A673 (cell line): ENCODE measurements around the gene FIBCD1. TPM values are rescaled to one million over a fixed set of nuclear protein-coding genes. Genes with fewer than 3 reads are reported as not detected.

Experiments
- BruUV-seq: library from RNA; stranded (reverse); fragments of 400-500 nt; replicated peaks from 2 replicates; lab custom pipeline; 2021; lab: Mats Ljungman, UMichigan
- CTCF ChIA-PET: fragments of 300-600 bp; sonication (Branson Sonifier 250); formaldehyde crosslinking; loops from one replicate; lab custom pipeline; 2022; ENCODE audit warnings: antibody characterized with exemption; lab: Charles Lee
- POLR2A ChIA-PET: fragments of 300-600 bp; sonication (Branson Sonifier 250); formaldehyde crosslinking; loops from one replicate; lab custom pipeline; 2022; ENCODE audit warnings: antibody characterized with exemption; ENCODE audit not compliant: low non-redundant PET; lab: Charles Lee
- DNase-seq: peaks from one replicate; pipeline ENCODE4 v3.0.0-alpha.2; 2015; ENCODE audit warnings: low spot score
- H3K27ac ChIP-seq: fragments of 200-600 bp; sonication (generic); 2 replicates; pipeline ENCODE4 v1.5.1; 2016; ENCODE audit warnings: mixed run types, low read depth, mild to moderate bottlenecking, mixed read lengths, antibody characterized with exemption, low read length; ENCODE audit not compliant: poor library complexity, severe bottlenecking
- H3K27me3 ChIP-seq: fragments of 200-600 bp; sonication (generic); replicated peaks from 2 replicates; pipeline ENCODE4 v1.6.1; 2017; ENCODE audit warnings: mixed run types, low read depth, mild to moderate bottlenecking, mixed read lengths, antibody characterized with exemption, low read length; ENCODE audit not compliant: insufficient read depth, poor library complexity
- H3K36me3 ChIP-seq: fragments of 200-600 bp; sonication (generic); 2 replicates; pipeline ENCODE4 v1.6.1; 2016; ENCODE audit warnings: mixed run types, mild to moderate bottlenecking, mixed read lengths, antibody characterized with exemption, low read length; ENCODE audit not compliant: insufficient read depth, poor library complexity, severe bottlenecking
- H3K4me1 ChIP-seq: fragments of 200-600 bp; sonication (generic); 2 replicates; pipeline ENCODE4 v1.6.1; 2017; ENCODE audit warnings: mixed run types, mild to moderate bottlenecking, mixed read lengths, antibody characterized with exemption, low read length; ENCODE audit not compliant: insufficient read depth, poor library complexity, severe bottlenecking
- H3K4me3 ChIP-seq: fragments of 200-600 bp; sonication (generic); 2 replicates; pipeline ENCODE4 v1.5.1; 2016; ENCODE audit warnings: low read depth, mixed run types, mild to moderate bottlenecking, mixed read lengths, low read length; ENCODE audit not compliant: poor library complexity, severe bottlenecking
- H3K9me3 ChIP-seq: fragments of 200-600 bp; sonication (generic); 2 replicates; pipeline ENCODE4 v1.6.1; 2016; ENCODE audit warnings: mixed run types, low read depth, mild to moderate bottlenecking, mixed read lengths, antibody characterized with exemption, low read length; ENCODE audit not compliant: poor library complexity, severe bottlenecking
- EZH2 ChIP-seq: fragments of 200-600 bp; sonication (generic); IDR thresholded peaks from 2 replicates; pipeline ENCODE4 v1.6.1; 2017; ENCODE audit warnings: borderline replicate concordance, low read depth, mild to moderate bottlenecking, mixed read lengths, antibody characterized with exemption, low read length; ENCODE audit not compliant: poor library complexity, severe bottlenecking
- intact Hi-C: fragments of 100-400 bp; cut with micrococcal nuclease; formaldehyde crosslinking; loops from one replicate; pipeline ENCODE4 v1.10.0; 2022; ENCODE audit not compliant: unreplicated experiment
- total RNA-seq: library from RNA; stranded (reverse); gene quantifications from 2 replicates; pipeline ENCODE4 v1.2.3, GENCODE V29; 2021
- TF ChIP-seq, protein P1 (sequence below): fragments of 300-800, 200-600 bp; sonication (generic); conservative IDR thresholded peaks from 2 replicates; pipeline ENCODE4 v1.5.1; 2017; ENCODE audit warnings: low read depth, mild to moderate bottlenecking, antibody characterized with exemption, low read length, moderate library complexity, mixed read lengths

Gene FIBCD1
- total RNA-seq, 1 experiment from 2014 or later, result 0.19 TPM

GRCh38 chr9:130974697-130975096, 35.6 kb upstream of the FIBCD1 start:
- no peak for DNase-seq
- POLR2A ChIA-PET, result no interaction called here

GRCh38 chr9:130973686-130974281, 34.7 kb upstream of the FIBCD1 start:
- BruUV-seq, result no TSS peak
- POLR2A ChIA-PET, result no interaction called here

More at GRCh38 chr9:130974697-130975096, 35.6 kb upstream of the FIBCD1 start:
- intact Hi-C loops, result no loop called here
- Histone ChIP-seq H3K4me3 (no peak overlapping the region), H3K36me3 (no peaks in the 10 kb centered on the region), H3K4me1 (no peaks in the 10 kb centered on the region), H3K27ac (no peak overlapping the region), H3K27me3 (peaks cover 10% of the 10 kb centered on the region), H3K9me3 (no peaks in the 10 kb centered on the region)
- no TSS peak for BruUV-seq
- no peak for TF ChIP-seq EZH2
- TF ChIP-seq, protein P1, sequence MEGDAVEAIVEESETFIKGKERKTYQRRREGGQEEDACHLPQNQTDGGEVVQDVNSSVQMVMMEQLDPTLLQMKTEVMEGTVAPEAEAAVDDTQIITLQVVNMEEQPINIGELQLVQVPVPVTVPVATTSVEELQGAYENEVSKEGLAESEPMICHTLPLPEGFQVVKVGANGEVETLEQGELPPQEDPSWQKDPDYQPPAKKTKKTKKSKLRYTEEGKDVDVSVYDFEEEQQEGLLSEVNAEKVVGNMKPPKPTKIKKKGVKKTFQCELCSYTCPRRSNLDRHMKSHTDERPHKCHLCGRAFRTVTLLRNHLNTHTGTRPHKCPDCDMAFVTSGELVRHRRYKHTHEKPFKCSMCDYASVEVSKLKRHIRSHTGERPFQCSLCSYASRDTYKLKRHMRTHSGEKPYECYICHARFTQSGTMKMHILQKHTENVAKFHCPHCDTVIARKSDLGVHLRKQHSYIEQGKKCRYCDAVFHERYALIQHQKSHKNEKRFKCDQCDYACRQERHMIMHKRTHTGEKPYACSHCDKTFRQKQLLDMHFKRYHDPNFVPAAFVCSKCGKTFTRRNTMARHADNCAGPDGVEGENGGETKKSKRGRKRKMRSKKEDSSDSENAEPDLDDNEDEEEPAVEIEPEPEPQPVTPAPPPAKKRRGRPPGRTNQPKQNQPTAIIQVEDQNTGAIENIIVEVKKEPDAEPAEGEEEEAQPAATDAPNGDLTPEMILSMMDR, result no peak
- CTCF ChIA-PET, result no interaction called here

GRCh38 chr9:130972957-130973685, 34.1 kb upstream of the FIBCD1 start:
- POLR2A ChIA-PET, result no interaction called here
- BruUV-seq, result no TSS peak
- Histone ChIP-seq H3K9me3 (no peaks in the 10 kb centered on the region), H3K4me1 (no peaks in the 10 kb centered on the region), H3K36me3 (no peaks in the 10 kb centered on the region), H3K4me3 (no peak overlapping the region), H3K27ac (no peak overlapping the region), H3K27me3 (peaks cover 10% of the 10 kb centered on the region)
- intact Hi-C loops, result no loop called here
- DNase-seq, result no peak
- TF ChIP-seq, protein P1, result no peak
- no peak for TF ChIP-seq EZH2
- CTCF ChIA-PET, result no interaction called here

More at GRCh38 chr9:130973686-130974281, 34.7 kb upstream of the FIBCD1 start:
- Histone ChIP-seq H3K4me3 (no peak overlapping the region), H3K27me3 (peaks cover 10% of the 10 kb centered on the region), H3K36me3 (no peaks in the 10 kb centered on the region), H3K27ac (no peak overlapping the region), H3K9me3 (no peaks in the 10 kb centered on the region), H3K4me1 (no peaks in the 10 kb centered on the region)
- no peak for DNase-seq
- intact Hi-C loops, result no loop called here
- no peak for TF ChIP-seq EZH2
- CTCF ChIA-PET, result no interaction called here
